Measurements from ENCODE around the gene KCNH2.

KCNH2 gene

GRCh38 chr7:150903606-150904005, 74.5 kb downstream of the KCNH2 start:
- no peak overlapping the region for H3K4me3 ChIP-seq (ENCODE audit: low read length)
- no peak for TF ChIP-seq CTCF (IDR thresholded peaks at IDR 0.05; ENCODE audit: insufficient read depth, low read depth, low read length, missing control alignments)
- DNase-seq (ENCODE audit: low read depth): peak; percentile 34

- DNase-seq (ENCODE audit: low read depth): no peak
- no peak for TF ChIP-seq CTCF (IDR thresholded peaks at IDR 0.05; ENCODE audit: insufficient read depth, low read depth, low read length, missing control alignments)
- no peak overlapping the region for H3K4me3 ChIP-seq (ENCODE audit: low read length)
Observed at GRCh38 chr7:150902078-150903033, 75.8 kb downstream of the KCNH2 start.

- TF ChIP-seq CTCF (IDR thresholded peaks at IDR 0.05; ENCODE audit: insufficient read depth, low read depth, low read length, missing control alignments): no peak
- no peak for DNase-seq (ENCODE audit: low read depth)
- H3K4me3 ChIP-seq (ENCODE audit: low read length): no peak overlapping the region
Observed at GRCh38 chr7:150901160-150902035, 76.7 kb downstream of the KCNH2 start.

- DNase-seq (ENCODE audit: low read depth): no peak
- TF ChIP-seq CTCF (IDR thresholded peaks at IDR 0.05; ENCODE audit: insufficient read depth, low read depth, low read length, missing control alignments): no peak
- no peak overlapping the region for H3K4me3 ChIP-seq (ENCODE audit: low read length)
Observed at GRCh38 chr7:150900675-150901074, 77.4 kb downstream of the KCNH2 start.

- DNase-seq (ENCODE audit: low read depth): peak; percentile 67
- TF ChIP-seq CTCF (IDR thresholded peaks at IDR 0.05; ENCODE audit: insufficient read depth, low read depth, low read length, missing control alignments): peak; percentile 84
- H3K4me3 ChIP-seq (ENCODE audit: low read length): no peak overlapping the region
Observed at GRCh38 chr7:150898475-150899011, 79.6 kb downstream of the KCNH2 start.

- H3K4me3 ChIP-seq (ENCODE audit: low read length): no peak overlapping the region
- DNase-seq (ENCODE audit: low read depth): no peak
Observed at GRCh38 chr7:150897502-150898474, 80.3 kb downstream of the KCNH2 start.

More at GRCh38 chr7:150897502-150898474, 80.3 kb downstream of the KCNH2 start:
- no peak for TF ChIP-seq CTCF (IDR thresholded peaks at IDR 0.05; ENCODE audit: insufficient read depth, low read depth, low read length, missing control alignments)
